SK-N-SH (cell line): ENCODE data around the gene CCDC183. TPM values are rescaled to one million over a fixed set of nuclear protein-coding genes. Genes with fewer than 3 reads are reported as not detected.

Source experiments
- CTCF ChIA-PET: fragments of 300-600, 350-600 bp; formaldehyde crosslinking; extraction: SDS; loops from one replicate; lab custom pipeline; 2021; lab: Yijun Ruan, JAX
- POLR2A ChIA-PET: fragments of 350-600 bp; sonication (Branson Sonifier 250); formaldehyde crosslinking; extraction: SDS; loops from one replicate; lab custom pipeline; 2020; ENCODE audit warnings: antibody characterized with exemption, inconsistent platforms; lab: Yijun Ruan, JAX
- DNase-seq: peaks from one replicate; pipeline ENCODE4 v3.0.0; 2012
- H2AFZ ChIP-seq: fragments of 200-600 bp; sonication (generic); 2 replicates; pipeline ENCODE4 v1.8.1; 2016; ENCODE audit warnings: antibody characterized with exemption, mild to moderate bottlenecking, low read depth
- H3F3A ChIP-seq: fragments of 200-600 bp; sonication (generic); replicated peaks from 2 replicates; pipeline ENCODE3; 2016; ENCODE audit warnings: antibody characterized with exemption, mild to moderate bottlenecking; ENCODE audit not compliant: insufficient read depth
- H3K27ac ChIP-seq, 2 experiments: fragments of 200-500 bp in 1 of 2; fragments of 200-600 bp in 1 of 2; sonication (Bioruptor generic) in 1 of 2; sonication (generic), shearing (Covaris generic) in 1 of 2; 2 replicates each; pipeline versions ENCODE4 v1.5.1 to v1.6.1; 2014 to 2016; ENCODE audit warnings: low read depth in 2 of 2, inconsistent platforms in 1 of 2, low read length in 1 of 2, mild to moderate bottlenecking in 1 of 2, mixed read lengths in 1 of 2
- H3K27me3 ChIP-seq: fragments of 200-600 bp; sonication (generic), shearing (Covaris generic); 2 replicates; pipeline ENCODE4 v1.6.1; 2016; ENCODE audit warnings: mixed run types; ENCODE audit not compliant: insufficient read depth
- H3K36me3 ChIP-seq, 2 experiments: fragments of 200-500 bp in 1 of 2; fragments of 200-600 bp in 1 of 2; sonication (Bioruptor generic) in 1 of 2; sonication (generic) in 1 of 2; replicated peaks in 1 of 2; 2 replicates each; pipeline versions ENCODE3 to v1.5.1; 2014 to 2016; ENCODE audit warnings: low read length in 1 of 2, mild to moderate bottlenecking in 1 of 2; ENCODE audit not compliant: insufficient read depth in 2 of 2, control insufficient read depth in 1 of 2
- H3K4me1 ChIP-seq, 2 experiments: fragments of 200-500 bp in 1 of 2; fragments of 200-600 bp in 1 of 2; sonication (Bioruptor generic) in 1 of 2; sonication (generic), shearing (Covaris generic) in 1 of 2; 2 replicates each; pipeline versions ENCODE4 v1.5.1 to v1.6.1; 2014 to 2016; ENCODE audit warnings: low read depth in 1 of 2, low read length in 1 of 2, mixed run types in 1 of 2; ENCODE audit not compliant: insufficient read depth in 2 of 2, control insufficient read depth in 1 of 2
- H3K4me2 ChIP-seq: fragments of 200-600 bp; sonication (generic), shearing (Covaris generic); 2 replicates; pipeline ENCODE4 v1.6.1; 2017; ENCODE audit warnings: mixed run types
- H3K4me3 ChIP-seq, 2 experiments: fragments of 200-500 bp in 1 of 2; fragments of 200-600 bp in 1 of 2; sonication (Bioruptor generic) in 1 of 2; sonication (generic), shearing (Covaris generic) in 1 of 2; 2 replicates each; pipeline versions ENCODE4 v1.5.1 to v1.8.1; 2014 to 2016; ENCODE audit warnings: low read depth in 2 of 2, inconsistent platforms in 1 of 2, low read length in 1 of 2, mild to moderate bottlenecking in 1 of 2, mixed read lengths in 1 of 2, moderate library complexity in 1 of 2
- H3K79me2 ChIP-seq: fragments of 200-600 bp; sonication (generic); 2 replicates; pipeline ENCODE4 v1.8.1; 2017; ENCODE audit warnings: mild to moderate bottlenecking; ENCODE audit not compliant: insufficient read depth
- H3K9ac ChIP-seq: fragments of 200-600 bp; sonication (generic); 2 replicates; pipeline ENCODE4 v1.6.1; 2017; ENCODE audit warnings: mixed run types
- H3K9me2 ChIP-seq: fragments of 200-600 bp; sonication (generic); 2 replicates; pipeline ENCODE4 v1.6.1; 2017; ENCODE audit warnings: mixed run types
- H3K9me3 ChIP-seq: fragments of 200-600 bp; sonication (generic); 2 replicates; pipeline ENCODE4 v1.6.1; 2017; ENCODE audit warnings: mixed run types, mild to moderate bottlenecking, moderate library complexity
- H4K20me1 ChIP-seq: fragments of 200-600 bp; sonication (generic); 2 replicates; pipeline ENCODE4 v1.6.1; 2017; ENCODE audit warnings: mild to moderate bottlenecking, mixed run types; ENCODE audit not compliant: insufficient read depth
- CTCF ChIP-seq: fragments of 200-600 bp; sonication (generic); IDR thresholded peaks from 2 replicates; pipeline ENCODE4 v1.6.1; 2017; ENCODE audit warnings: antibody characterized with exemption, mild to moderate bottlenecking, moderate library complexity
- ELF1 ChIP-seq: IDR thresholded peaks from 2 replicates; pipeline ENCODE4 v1.4.0; 2012
- FOXM1 ChIP-seq: IDR thresholded peaks from 2 replicates; pipeline ENCODE4 v1.4.0; 2012; ENCODE audit warnings: low read depth, mild to moderate bottlenecking
- JUND ChIP-seq: IDR thresholded peaks from 2 replicates; pipeline ENCODE4 v1.4.0; 2012
- NFIC ChIP-seq: IDR thresholded peaks from 2 replicates; pipeline ENCODE4 v1.4.0; 2012; ENCODE audit warnings: borderline replicate concordance
- NRF1 ChIP-seq: IDR thresholded peaks from 2 replicates; pipeline ENCODE4 v1.6.1; 2012; ENCODE audit warnings: low read depth, mild to moderate bottlenecking, low read length
- RAD21 ChIP-seq: IDR thresholded peaks from 2 replicates; pipeline ENCODE4 v1.6.1; 2012; ENCODE audit warnings: mild to moderate bottlenecking, low read length
- RCOR1 ChIP-seq: fragments of 150-350 bp; IDR thresholded peaks from 2 replicates; pipeline ENCODE4 v1.6.1; 2017; ENCODE audit warnings: antibody characterized with exemption, low read length
- RXRA ChIP-seq: IDR thresholded peaks from 2 replicates; pipeline ENCODE4 v1.4.0; 2012; ENCODE audit warnings: low read depth, mild to moderate bottlenecking, borderline replicate concordance
- SMC3 ChIP-seq: IDR thresholded peaks from 2 replicates; pipeline ENCODE4 v1.6.1; 2012; ENCODE audit warnings: low read depth, low read length, improper control_type of control experiment
- TAF1 ChIP-seq: IDR thresholded peaks from 2 replicates; pipeline ENCODE4 v1.6.1; 2012; ENCODE audit warnings: low read depth, mild to moderate bottlenecking, low read length, moderate library complexity, borderline replicate concordance
- TEAD4 ChIP-seq: IDR thresholded peaks from 2 replicates; pipeline ENCODE4 v1.4.0; 2012; ENCODE audit warnings: mild to moderate bottlenecking, borderline replicate concordance; ENCODE audit not compliant: insufficient read depth
- USF1 ChIP-seq: IDR thresholded peaks from 2 replicates; pipeline ENCODE4 v1.4.0; 2012; ENCODE audit warnings: low read depth, borderline replicate concordance
- USF2 ChIP-seq: fragments of 150-350 bp; IDR thresholded peaks from 2 replicates; pipeline ENCODE4 v1.6.1; 2017; ENCODE audit warnings: antibody characterized with exemption, low read length, low read depth, borderline replicate concordance
- YY1 ChIP-seq: IDR thresholded peaks from 2 replicates; pipeline ENCODE4 v1.4.0; 2012; ENCODE audit warnings: low read depth, mild to moderate bottlenecking
- WGBS: methylation state at CpG from one replicate; pipeline ENCODE4 v1.1.6; 2017; ENCODE audit warnings: low lambda C conversion rate; 5-methylcytosine and 5-hydroxymethylcytosine counted together
- polyA plus RNA-seq, 3 experiments: library from polyadenylated mRNA; depleted of rRNA; stranded (reverse); fragments of >200 nt; gene quantifications; 2 replicates each; pipeline ENCODE4 v1.2.3, GENCODE V29; 2012

CCDC183 gene
- polyA plus RNA-seq, 1 of the 3 experiments (the other 2 are of a cell fraction) = 5.3 TPM

GRCh38 chr9:136826188-136826541 is 30.0 kb downstream of the CCDC183 start:
- Histone ChIP-seq H3F3A (no peaks in the 10 kb centered on the region), H2AFZ (no peak overlapping the region), H3K4me2 (no peak overlapping the region), H3K9me3 (no peaks in the 10 kb centered on the region), H3K27ac (no peak overlapping the region), H3K27me3 (no peaks in the 10 kb centered on the region), H3K9me2 (no peaks in the 10 kb centered on the region), H3K4me3 (no peak overlapping the region), H4K20me1 (peaks cover 9% of the 10 kb centered on the region; the same call in 1 of the 2 replicates), H3K79me2 (peaks cover under 1% of the 10 kb centered on the region; the same call in 1 of the 2 replicates), H3K9ac (no peak overlapping the region), H3K4me1 (no peaks in the 10 kb centered on the region), H3K36me3 (peaks cover 7 to 70% of the 10 kb centered on the region in 2 experiments)
- POLR2A ChIA-PET = no interaction called here
- no peak for TF ChIP-seq TAF1
- no peak for TF ChIP-seq TEAD4
- no peak for TF ChIP-seq FOXM1
- no peak for TF ChIP-seq JUND
- TF ChIP-seq YY1 = no peak
- TF ChIP-seq RCOR1 = no peak
- TF ChIP-seq NFIC = no peak
- TF ChIP-seq USF2 = no peak
- no peak for TF ChIP-seq SMC3
- no peak for TF ChIP-seq CTCF
- TF ChIP-seq ELF1 = no peak
- TF ChIP-seq NRF1 = no peak
- no peak for TF ChIP-seq RXRA
- no peak for TF ChIP-seq USF1
- no peak for TF ChIP-seq RAD21
- WGBS = 86% methylated on average over 5 of the region's 17 CpGs
- no peak for DNase-seq
- CTCF ChIA-PET = interaction anchor here (1.0 to 3.2 kb wide), 3 partner anchors 16 to 38 kb away, joined by 3 to 17 read pairs (median 4); partner anchors contain the start of gene AJM1
